Measurements from ENCODE around the gene AIG1.
"Not testable (repeated sequence)": the region's sequence is repeated elsewhere in the genome, so short reads cannot be mapped to it uniquely, and the experiment has no call there.

The AIG1 gene

GRCh38 chr6:143135325-143135724 lies 74.6 kb downstream of the AIG1 start:
- no peak for DNase-seq

GRCh38 chr6:143135797-143136561 lies 75.3 kb downstream of the AIG1 start:
- no peak for DNase-seq

GRCh38 chr6:143136647-143137046 lies 76.0 kb downstream of the AIG1 start:
- DNase-seq = no peak

GRCh38 chr6:143139239-143139784 lies 78.6 kb downstream of the AIG1 start:
- no peak for DNase-seq

- not testable (repeated sequence) for DNase-seq
These were observed 79.2 kb downstream of the AIG1 start for GRCh38 chr6:143139884-143140283.

- no peak for DNase-seq
These were observed 80.1 kb downstream of the AIG1 start for GRCh38 chr6:143140767-143141166.

GRCh38 chr6:143141442-143141841 lies 80.8 kb downstream of the AIG1 start:
- no peak for DNase-seq

GRCh38 chr6:143146186-143146851 lies 85.6 kb downstream of the AIG1 start:
- no peak for DNase-seq

GRCh38 chr6:143149771-143150170 lies 89.1 kb downstream of the AIG1 start:
- no peak for DNase-seq

- DNase-seq = no peak
These were observed 89.6 kb downstream of the AIG1 start for GRCh38 chr6:143150281-143150680.

GRCh38 chr6:143151381-143151780 lies 90.7 kb downstream of the AIG1 start:
- DNase-seq = no peak

GRCh38 chr6:143155681-143156080 lies 95.0 kb downstream of the AIG1 start:
- DNase-seq = no peak

- no peak for DNase-seq
These were observed 96.4 kb downstream of the AIG1 start for GRCh38 chr6:143157131-143157530.

- DNase-seq = no peak
These were observed 97.5 kb downstream of the AIG1 start for GRCh38 chr6:143158113-143158581.

GRCh38 chr6:143159001-143159400 lies 98.3 kb downstream of the AIG1 start:
- DNase-seq = no peak

GRCh38 chr6:143160015-143160414 lies 99.3 kb downstream of the AIG1 start:
- no peak for DNase-seq

- no peak for DNase-seq
These were observed 99.9 kb downstream of the AIG1 start for GRCh38 chr6:143160439-143161220.

- peak; percentile 14 for DNase-seq
These were observed 102.9 kb downstream of the AIG1 start for GRCh38 chr6:143163621-143164020.

GRCh38 chr6:143164565-143165105 lies 103.9 kb downstream of the AIG1 start:
- DNase-seq = no peak

GRCh38 chr6:143165315-143165855 lies 104.7 kb downstream of the AIG1 start:
- DNase-seq = no peak

- DNase-seq = no peak
These were observed 105.6 kb downstream of the AIG1 start for GRCh38 chr6:143166247-143166695.

GRCh38 chr6:143167224-143167623 lies 106.5 kb downstream of the AIG1 start:
- DNase-seq = no peak

- not testable (repeated sequence) for DNase-seq
These were observed 107.7 kb downstream of the AIG1 start for GRCh38 chr6:143168396-143168816.

Data from NCI-H82 (cell line).